GM12878 (cell line): ENCODE data around the gene LPCAT2. TPM values are rescaled to one million over a fixed set of nuclear protein-coding genes. Genes with fewer than 3 reads are reported as not detected.

Experiments
- ATAC-seq: fragments of 200-7000 bp; cut with Tn5 transposase; 3 replicates; pipeline ENCODE4 v1.9.1; 2020; ENCODE audit warnings: mild to moderate bottlenecking, moderate library complexity
- BruUV-seq: library from RNA; stranded (reverse); fragments of 400-500 nt; replicated peaks from 2 replicates; lab custom pipeline; 2021; lab: Mats Ljungman, UMichigan
- CTCF ChIA-PET: fragments of 300-600 bp; sonication (Branson Sonifier 250); formaldehyde crosslinking; extraction: SDS; loops from one replicate; lab custom pipeline; 2021; ENCODE audit warnings: inconsistent platforms; lab: Yijun Ruan, JAX
- POLR2A ChIA-PET: fragments of 350-600 bp; formaldehyde crosslinking; extraction: SDS; loops from one replicate; lab custom pipeline; 2021; ENCODE audit warnings: inconsistent platforms; lab: Charles Lee
- RAD21 ChIA-PET: fragments of 300-600 bp; sonication (Branson Sonifier 250); formaldehyde crosslinking; loops from one replicate; lab custom pipeline; 2023; ENCODE audit warnings: antibody characterized with exemption; ENCODE audit not compliant: unreplicated experiment; lab: Charles Lee
- SMC1A ChIA-PET: fragments of 300-600 bp; sonication (Branson Sonifier 250); formaldehyde crosslinking; loops from one replicate; lab custom pipeline; 2023; ENCODE audit not compliant: unreplicated experiment, uncharacterized antibody; lab: Charles Lee
- DNase-seq: peaks from one replicate; pipeline ENCODE4 v3.0.0-alpha.2; 2011; ENCODE audit warnings: low read depth, low spot score
- FAIRE-seq: peaks from 3 replicates; lab custom pipeline; 2011; peaks lifted over from hg19 to GRCh38; lab: Jason Lieb, UNC
- H2AFZ ChIP-seq: 2 replicates; pipeline ENCODE4 v1.6.0; 2011; ENCODE audit warnings: low read depth, low read length, control low read depth; ENCODE audit not compliant: control insufficient read depth
- H3K27ac ChIP-seq: 2 replicates; pipeline ENCODE4 v1.5.1; 2011; ENCODE audit warnings: control low read depth; ENCODE audit not compliant: control insufficient read depth, insufficient read depth
- H3K27me3 ChIP-seq, 2 experiments: replicated peaks in 1 of 2; 2 replicates each; pipeline versions ENCODE4 v1.6.0 to v1.6.1; 2011; ENCODE audit warnings: low read length in 1 of 2; ENCODE audit not compliant: control insufficient read depth in 2 of 2, insufficient read depth in 2 of 2
- H3K36me3 ChIP-seq, 2 experiments: 2 replicates each; pipeline ENCODE4 v1.5.1; 2011; ENCODE audit warnings: low read length in 1 of 2; ENCODE audit not compliant: control insufficient read depth in 2 of 2, insufficient read depth in 2 of 2
- H3K4me1 ChIP-seq: 2 replicates; pipeline ENCODE4 v1.6.1; 2011; ENCODE audit warnings: mild to moderate bottlenecking, low read length, moderate library complexity, mixed read lengths; ENCODE audit not compliant: control insufficient read depth, insufficient read depth
- H3K4me2 ChIP-seq: 2 replicates; pipeline ENCODE4 v1.6.0; 2011; ENCODE audit warnings: control low read depth; ENCODE audit not compliant: control insufficient read depth, insufficient read depth
- H3K4me3 ChIP-seq: fragments of 200-600 bp; sonication (generic); 2 replicates; pipeline ENCODE4 v1.5.1; 2016
- H3K79me2 ChIP-seq: 2 replicates; pipeline ENCODE4 v1.6.0; 2011; ENCODE audit warnings: low read length; ENCODE audit not compliant: control insufficient read depth, insufficient read depth
- H3K9ac ChIP-seq: 2 replicates; pipeline ENCODE4 v1.8.0; 2011; ENCODE audit warnings: low read length, control low read depth, mixed read lengths; ENCODE audit not compliant: control insufficient read depth, insufficient read depth
- H3K9me3 ChIP-seq: replicated peaks from 3 replicates; pipeline ENCODE4 v1.5.1; 2011; ENCODE audit warnings: mild to moderate bottlenecking, low read length; ENCODE audit not compliant: control insufficient read depth, insufficient read depth
- H4K20me1 ChIP-seq: 2 replicates; pipeline ENCODE4 v1.6.0; 2011; ENCODE audit not compliant: control insufficient read depth, insufficient read depth
- HDGF ChIP-seq: fragments of 450-650 bp; IDR thresholded peaks from 2 replicates; pipeline ENCODE4 v1.6.1; 2016; ENCODE audit warnings: antibody characterized with exemption
- IRF4 ChIP-seq: IDR thresholded peaks from 2 replicates; pipeline ENCODE4 v1.6.1; 2011; ENCODE audit warnings: low read depth, low read length
- NFYA ChIP-seq: IDR thresholded peaks from 2 replicates; pipeline ENCODE4 v1.6.1; 2011; ENCODE audit warnings: low read depth, mild to moderate bottlenecking, low read length, improper control_type of control experiment, borderline replicate concordance
- NFYB ChIP-seq: IDR thresholded peaks from 2 replicates; pipeline ENCODE4 v1.6.1; 2011; ENCODE audit warnings: low read depth, mild to moderate bottlenecking, low read length, improper control_type of control experiment, moderate library complexity; ENCODE audit not compliant: insufficient read depth
- NR2C1 ChIP-seq: fragments of 450-650 bp; IDR thresholded peaks from 2 replicates; pipeline ENCODE4 v1.6.1; 2017; ENCODE audit warnings: antibody characterized with exemption, mild to moderate bottlenecking, moderate library complexity
- PAX5 ChIP-seq: IDR thresholded peaks from 2 replicates; pipeline ENCODE4 v1.6.1; 2011; ENCODE audit warnings: low read depth, low read length, borderline replicate concordance
- PML ChIP-seq: IDR thresholded peaks from 2 replicates; pipeline ENCODE4 v1.6.1; 2012; ENCODE audit warnings: low read length, inconsistent platforms
- RELA ChIP-seq: fragments of 450-650 bp; IDR thresholded peaks from 2 replicates; pipeline ENCODE4 v1.8.0; 2014; ENCODE audit warnings: borderline replicate concordance; ENCODE audit not compliant: partially characterized antibody
- SMC3 ChIP-seq: IDR thresholded peaks from 2 replicates; pipeline ENCODE4 v1.6.1; 2011; ENCODE audit warnings: low read length, improper control_type of control experiment, borderline replicate concordance
- YY1 ChIP-seq: IDR thresholded peaks from 2 replicates; pipeline ENCODE4 v1.6.1; 2011; ENCODE audit warnings: low read depth, mild to moderate bottlenecking, low read length
- WGBS: methylation state at CpG from one replicate; pipeline ENCODE4 v1.1.6; 2016; ENCODE audit warnings: low lambda C conversion rate; ENCODE audit not compliant: insufficient replicate concordance, insufficient coverage; ENCODE audit errors: missing lambda C conversion rate; 5-methylcytosine and 5-hydroxymethylcytosine counted together
- in situ Hi-C: fragments of 300-500 bp; cut with MboI; formaldehyde crosslinking; loops from 9 replicates; pipeline ENCODE4 v1.14.3; 2018; ENCODE audit warnings: mixed read lengths
- intact Hi-C: fragments of 100-400 bp; cut with micrococcal nuclease; formaldehyde crosslinking; loops from one replicate; pipeline ENCODE4 v1.14.2; 2022; ENCODE audit not compliant: unreplicated experiment
- polyA plus RNA-seq, 11 experiments: library from polyadenylated mRNA; depleted of rRNA in 4 of 11; unstranded in 6 of 11; stranded (reverse) in 5 of 11; fragments of >200 nt; fragmentation: Nextera tagmentation in 4 of 11; fragmentation: Illumina TruSeq in 1 of 11; extraction: Ambion mirVana in 4 of 11; extraction: Trizol in 1 of 11; gene quantifications; 1 replicate in 1 of 11; 2 replicates in 10 of 11; pipeline versions ENCODE4 v1.2.1 to v1.2.3, GENCODE V29; 2011 to 2016; ENCODE audit warnings: inconsistent platforms in 2 of 11, missing spikeins in 2 of 11, low read depth in 1 of 11
- total RNA-seq, 4 experiments: library from RNA; depleted of rRNA in 3 of 4; stranded (reverse); fragments of >200 nt in 3 of 4; fragmentation: Illumina TruSeq in 1 of 4; extraction: Trizol in 1 of 4; gene quantifications; 2 replicates each; pipeline versions ENCODE4 v1.2.1 to v1.2.3, GENCODE V29; 2013 to 2021
- TF ChIP-seq, protein P1 (sequence below): fragments of 150-350 bp; IDR thresholded peaks from 2 replicates; pipeline ENCODE4 v1.6.1; 2016; ENCODE audit warnings: low read depth, low read length
- TF ChIP-seq, protein P2 (sequence below): fragments of 450-650 bp; formaldehyde crosslinking; IDR thresholded peaks from 2 replicates; pipeline ENCODE4 v1.5.0; 2022; ENCODE audit warnings: mild to moderate bottlenecking, missing genetic modification characterization
- TF ChIP-seq, protein P3 (sequence below), 3 experiments: IDR thresholded peaks in 2 of 3; conservative IDR thresholded peaks in 1 of 3; 2 replicates each; pipeline ENCODE4 v1.5.1; 2011; ENCODE audit warnings: low read depth in 3 of 3, low read length in 3 of 3, mild to moderate bottlenecking in 3 of 3, control low read depth in 2 of 3, moderate library complexity in 2 of 3, inconsistent platforms in 1 of 3, mixed read lengths in 1 of 3; ENCODE audit not compliant: control insufficient read depth in 2 of 3, insufficient read depth in 1 of 3; ENCODE audit errors: extremely low read depth in 1 of 3
- TF ChIP-seq, protein P4 (sequence below): fragments of 450-650 bp; IDR thresholded peaks from 2 replicates; pipeline ENCODE4 v1.6.1; 2017; ENCODE audit warnings: borderline replicate concordance

The LPCAT2 gene
- total and polyA plus RNA-seq, 10 of the 15 experiments (the other 5 are each of a cell fraction or from before 2014, with no cell fraction given): 0.01 TPM; not detected in 9

DNA sequence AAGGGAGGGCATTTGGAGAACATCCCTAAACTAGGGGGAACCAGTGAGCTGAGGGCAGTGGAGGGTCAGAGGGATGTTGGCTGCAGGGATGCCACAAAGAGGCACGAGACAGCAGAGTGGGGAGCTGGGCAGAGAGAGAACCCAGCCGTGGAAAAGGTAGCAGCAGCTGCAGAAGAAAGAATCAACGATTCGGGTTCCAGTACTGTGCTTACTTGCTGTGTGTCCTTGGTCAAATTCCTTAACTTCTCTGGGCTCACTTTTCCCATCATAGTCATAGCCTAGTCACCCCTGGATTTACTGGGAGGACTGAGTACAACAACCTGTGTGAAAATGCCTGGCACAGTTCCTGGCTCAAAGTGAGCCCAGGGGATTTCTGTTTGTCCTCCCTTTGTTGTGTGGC is 42.7 kb upstream of the LPCAT2 start:
- Histone ChIP-seq H3K36me3 (no peaks in the 10 kb centered on the region), H3K27ac (no peak overlapping the region), H3K9ac (no peak overlapping the region), H3K79me2 (no peaks in the 10 kb centered on the region), H3K9me3 (no peaks in the 10 kb centered on the region), H3K27me3 (no peaks in the 10 kb centered on the region), H3K4me1 (no peaks in the 10 kb centered on the region; the same call in 1 of the 2 replicates), H3K4me2 (no peak overlapping the region), H3K4me3 (no peak overlapping the region), H4K20me1 (no peaks in the 10 kb centered on the region), H2AFZ (no peak overlapping the region)
- ChIA-PET POLR2A (no interaction called here), CTCF (interaction anchor here (2.2 to 3.6 kb wide), 5 partner anchors 10 to 375 kb away, joined by 11 to 104 read pairs (median 21); no protein-coding TSS in a partner anchor), SMC1A (interaction anchor here (0.9 to 3.2 kb wide), 3 partner anchors 235 to 376 kb away, joined by 4 to 28 read pairs (median 10); no protein-coding TSS in a partner anchor), RAD21 (interaction anchor here (2.5 kb wide), 1 partner anchor 236 kb away, joined by 33 read pairs; no protein-coding TSS in a partner anchor)
- intact Hi-C loops: loop anchor here (10.0 kb wide), 2 partner anchors 849 to 1911 kb away; no protein-coding TSS in a partner anchor
- no TSS peak for BruUV-seq
- ATAC-seq (no peak), FAIRE-seq (no peak), DNase-seq (no peak)
- WGBS: 46% methylated on average over 4 of the region's 4 CpGs
- in situ Hi-C loops: loop anchor here (5.0 to 10.0 kb wide), 3 partner anchors 236 to 849 kb away; no protein-coding TSS in a partner anchor
- TF ChIP-seq SMC3 (no peak), RELA (no peak), HDGF (no peak), PAX5 (no peak), NFYB (no peak), NR2C1 (no peak), PML (no peak), NFYA (no peak), YY1 (no peak), IRF4 (no peak)
- TF ChIP-seq, protein P1, sequence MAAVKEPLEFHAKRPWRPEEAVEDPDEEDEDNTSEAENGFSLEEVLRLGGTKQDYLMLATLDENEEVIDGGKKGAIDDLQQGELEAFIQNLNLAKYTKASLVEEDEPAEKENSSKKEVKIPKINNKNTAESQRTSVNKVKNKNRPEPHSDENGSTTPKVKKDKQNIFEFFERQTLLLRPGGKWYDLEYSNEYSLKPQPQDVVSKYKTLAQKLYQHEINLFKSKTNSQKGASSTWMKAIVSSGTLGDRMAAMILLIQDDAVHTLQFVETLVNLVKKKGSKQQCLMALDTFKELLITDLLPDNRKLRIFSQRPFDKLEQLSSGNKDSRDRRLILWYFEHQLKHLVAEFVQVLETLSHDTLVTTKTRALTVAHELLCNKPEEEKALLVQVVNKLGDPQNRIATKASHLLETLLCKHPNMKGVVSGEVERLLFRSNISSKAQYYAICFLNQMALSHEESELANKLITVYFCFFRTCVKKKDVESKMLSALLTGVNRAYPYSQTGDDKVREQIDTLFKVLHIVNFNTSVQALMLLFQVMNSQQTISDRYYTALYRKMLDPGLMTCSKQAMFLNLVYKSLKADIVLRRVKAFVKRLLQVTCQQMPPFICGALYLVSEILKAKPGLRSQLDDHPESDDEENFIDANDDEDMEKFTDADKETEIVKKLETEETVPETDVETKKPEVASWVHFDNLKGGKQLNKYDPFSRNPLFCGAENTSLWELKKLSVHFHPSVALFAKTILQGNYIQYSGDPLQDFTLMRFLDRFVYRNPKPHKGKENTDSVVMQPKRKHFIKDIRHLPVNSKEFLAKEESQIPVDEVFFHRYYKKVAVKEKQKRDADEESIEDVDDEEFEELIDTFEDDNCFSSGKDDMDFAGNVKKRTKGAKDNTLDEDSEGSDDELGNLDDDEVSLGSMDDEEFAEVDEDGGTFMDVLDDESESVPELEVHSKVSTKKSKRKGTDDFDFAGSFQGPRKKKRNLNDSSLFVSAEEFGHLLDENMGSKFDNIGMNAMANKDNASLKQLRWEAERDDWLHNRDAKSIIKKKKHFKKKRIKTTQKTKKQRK: no peak
- TF ChIP-seq, protein P2, sequence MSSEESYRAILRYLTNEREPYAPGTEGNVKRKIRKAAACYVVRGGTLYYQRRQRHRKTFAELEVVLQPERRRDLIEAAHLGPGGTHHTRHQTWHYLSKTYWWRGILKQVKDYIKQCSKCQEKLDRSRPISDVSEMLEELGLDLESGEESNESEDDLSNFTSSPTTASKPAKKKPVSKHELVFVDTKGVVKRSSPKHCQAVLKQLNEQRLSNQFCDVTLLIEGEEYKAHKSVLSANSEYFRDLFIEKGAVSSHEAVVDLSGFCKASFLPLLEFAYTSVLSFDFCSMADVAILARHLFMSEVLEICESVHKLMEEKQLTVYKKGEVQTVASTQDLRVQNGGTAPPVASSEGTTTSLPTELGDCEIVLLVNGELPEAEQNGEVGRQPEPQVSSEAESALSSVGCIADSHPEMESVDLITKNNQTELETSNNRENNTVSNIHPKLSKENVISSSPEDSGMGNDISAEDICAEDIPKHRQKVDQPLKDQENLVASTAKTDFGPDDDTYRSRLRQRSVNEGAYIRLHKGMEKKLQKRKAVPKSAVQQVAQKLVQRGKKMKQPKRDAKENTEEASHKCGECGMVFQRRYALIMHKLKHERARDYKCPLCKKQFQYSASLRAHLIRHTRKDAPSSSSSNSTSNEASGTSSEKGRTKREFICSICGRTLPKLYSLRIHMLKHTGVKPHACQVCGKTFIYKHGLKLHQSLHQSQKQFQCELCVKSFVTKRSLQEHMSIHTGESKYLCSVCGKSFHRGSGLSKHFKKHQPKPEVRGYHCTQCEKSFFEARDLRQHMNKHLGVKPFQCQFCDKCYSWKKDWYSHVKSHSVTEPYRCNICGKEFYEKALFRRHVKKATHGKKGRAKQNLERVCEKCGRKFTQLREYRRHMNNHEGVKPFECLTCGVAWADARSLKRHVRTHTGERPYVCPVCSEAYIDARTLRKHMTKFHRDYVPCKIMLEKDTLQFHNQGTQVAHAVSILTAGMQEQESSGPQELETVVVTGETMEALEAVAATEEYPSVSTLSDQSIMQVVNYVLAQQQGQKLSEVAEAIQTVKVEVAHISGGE (CRISPR knock-in tag): no peak
- TF ChIP-seq, protein P3, sequence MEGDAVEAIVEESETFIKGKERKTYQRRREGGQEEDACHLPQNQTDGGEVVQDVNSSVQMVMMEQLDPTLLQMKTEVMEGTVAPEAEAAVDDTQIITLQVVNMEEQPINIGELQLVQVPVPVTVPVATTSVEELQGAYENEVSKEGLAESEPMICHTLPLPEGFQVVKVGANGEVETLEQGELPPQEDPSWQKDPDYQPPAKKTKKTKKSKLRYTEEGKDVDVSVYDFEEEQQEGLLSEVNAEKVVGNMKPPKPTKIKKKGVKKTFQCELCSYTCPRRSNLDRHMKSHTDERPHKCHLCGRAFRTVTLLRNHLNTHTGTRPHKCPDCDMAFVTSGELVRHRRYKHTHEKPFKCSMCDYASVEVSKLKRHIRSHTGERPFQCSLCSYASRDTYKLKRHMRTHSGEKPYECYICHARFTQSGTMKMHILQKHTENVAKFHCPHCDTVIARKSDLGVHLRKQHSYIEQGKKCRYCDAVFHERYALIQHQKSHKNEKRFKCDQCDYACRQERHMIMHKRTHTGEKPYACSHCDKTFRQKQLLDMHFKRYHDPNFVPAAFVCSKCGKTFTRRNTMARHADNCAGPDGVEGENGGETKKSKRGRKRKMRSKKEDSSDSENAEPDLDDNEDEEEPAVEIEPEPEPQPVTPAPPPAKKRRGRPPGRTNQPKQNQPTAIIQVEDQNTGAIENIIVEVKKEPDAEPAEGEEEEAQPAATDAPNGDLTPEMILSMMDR (IDR thresholded peaks at IDR 0.05 in 2 of 3, conservative IDR thresholded peaks at IDR 0.05 in 1 of 3; ENCODE audit: control insufficient read depth in 2 of 3, extremely low read depth in 1 of 3, insufficient read depth in 1 of 3, low read depth in 3 of 3, low read length in 3 of 3): no peak
- TF ChIP-seq, protein P4, sequence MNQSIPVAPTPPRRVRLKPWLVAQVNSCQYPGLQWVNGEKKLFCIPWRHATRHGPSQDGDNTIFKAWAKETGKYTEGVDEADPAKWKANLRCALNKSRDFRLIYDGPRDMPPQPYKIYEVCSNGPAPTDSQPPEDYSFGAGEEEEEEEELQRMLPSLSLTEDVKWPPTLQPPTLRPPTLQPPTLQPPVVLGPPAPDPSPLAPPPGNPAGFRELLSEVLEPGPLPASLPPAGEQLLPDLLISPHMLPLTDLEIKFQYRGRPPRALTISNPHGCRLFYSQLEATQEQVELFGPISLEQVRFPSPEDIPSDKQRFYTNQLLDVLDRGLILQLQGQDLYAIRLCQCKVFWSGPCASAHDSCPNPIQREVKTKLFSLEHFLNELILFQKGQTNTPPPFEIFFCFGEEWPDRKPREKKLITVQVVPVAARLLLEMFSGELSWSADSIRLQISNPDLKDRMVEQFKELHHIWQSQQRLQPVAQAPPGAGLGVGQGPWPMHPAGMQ: no peak
